Measurements from ENCODE around the gene RFTN1.

The RFTN1 gene

DNA sequence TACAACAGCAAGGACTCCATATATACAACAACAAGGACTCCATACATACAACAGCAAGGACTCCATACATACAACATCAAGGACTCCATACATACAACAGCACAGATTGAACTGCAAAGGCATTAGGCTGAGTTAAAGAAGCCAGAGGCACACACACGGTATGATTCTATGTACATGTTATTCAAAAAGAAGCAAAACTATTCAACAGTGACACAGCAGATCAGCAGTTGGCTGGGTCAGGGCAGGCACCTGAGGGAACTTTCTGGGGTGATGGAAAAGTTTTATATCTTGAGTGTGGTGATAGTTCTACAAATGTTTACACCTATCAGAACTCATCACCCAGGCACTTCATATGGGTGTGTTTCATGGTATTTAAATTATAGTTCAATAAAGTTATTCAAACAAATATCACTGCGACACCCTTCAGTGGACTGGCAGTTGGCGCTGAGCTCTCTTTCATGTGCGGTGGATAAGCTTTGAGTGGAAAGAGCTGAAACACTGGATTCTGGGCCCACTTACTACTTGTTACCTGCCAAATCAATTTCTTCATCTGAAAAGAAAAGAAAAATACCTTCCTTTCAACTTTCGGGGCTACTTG is 28.0 kb downstream of the RFTN1 start:
- no peak for DNase-seq (ENCODE audit: low spot score)
- TF ChIP-seq, protein P1, sequence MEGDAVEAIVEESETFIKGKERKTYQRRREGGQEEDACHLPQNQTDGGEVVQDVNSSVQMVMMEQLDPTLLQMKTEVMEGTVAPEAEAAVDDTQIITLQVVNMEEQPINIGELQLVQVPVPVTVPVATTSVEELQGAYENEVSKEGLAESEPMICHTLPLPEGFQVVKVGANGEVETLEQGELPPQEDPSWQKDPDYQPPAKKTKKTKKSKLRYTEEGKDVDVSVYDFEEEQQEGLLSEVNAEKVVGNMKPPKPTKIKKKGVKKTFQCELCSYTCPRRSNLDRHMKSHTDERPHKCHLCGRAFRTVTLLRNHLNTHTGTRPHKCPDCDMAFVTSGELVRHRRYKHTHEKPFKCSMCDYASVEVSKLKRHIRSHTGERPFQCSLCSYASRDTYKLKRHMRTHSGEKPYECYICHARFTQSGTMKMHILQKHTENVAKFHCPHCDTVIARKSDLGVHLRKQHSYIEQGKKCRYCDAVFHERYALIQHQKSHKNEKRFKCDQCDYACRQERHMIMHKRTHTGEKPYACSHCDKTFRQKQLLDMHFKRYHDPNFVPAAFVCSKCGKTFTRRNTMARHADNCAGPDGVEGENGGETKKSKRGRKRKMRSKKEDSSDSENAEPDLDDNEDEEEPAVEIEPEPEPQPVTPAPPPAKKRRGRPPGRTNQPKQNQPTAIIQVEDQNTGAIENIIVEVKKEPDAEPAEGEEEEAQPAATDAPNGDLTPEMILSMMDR (IDR thresholded peaks at IDR 0.05; ENCODE audit: extremely low read depth, insufficient read depth, missing control alignments): no peak
- in situ Hi-C loops (cut with MboI; ENCODE audit: low pct_unique_long_range_greater_than_20kb, low sequenced_read_pairs, unreplicated experiment): no loop called here

DNA sequence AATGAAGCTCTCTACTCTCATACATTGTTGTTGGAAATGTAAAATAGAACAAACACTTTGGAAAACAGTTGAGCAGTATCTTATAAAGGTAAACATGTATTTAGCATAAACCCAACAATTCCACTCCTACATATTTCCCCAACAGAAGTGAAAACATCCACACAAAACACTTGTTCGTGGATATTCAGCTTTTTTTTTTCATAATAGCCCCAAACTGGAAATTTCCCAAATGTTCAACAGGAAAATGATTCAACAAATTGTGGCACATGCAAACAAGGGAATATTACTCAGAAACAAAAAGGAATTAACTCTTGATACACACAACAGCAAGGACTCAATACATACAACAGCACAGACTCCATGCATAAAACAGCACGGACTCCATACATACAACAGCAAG is 28.5 kb downstream of the RFTN1 start:
- no peak for DNase-seq (ENCODE audit: low spot score)
- in situ Hi-C loops (cut with MboI; ENCODE audit: low pct_unique_long_range_greater_than_20kb, low sequenced_read_pairs, unreplicated experiment): no loop called here
- TF ChIP-seq, protein P1 (IDR thresholded peaks at IDR 0.05; ENCODE audit: extremely low read depth, insufficient read depth, missing control alignments): no peak

DNA sequence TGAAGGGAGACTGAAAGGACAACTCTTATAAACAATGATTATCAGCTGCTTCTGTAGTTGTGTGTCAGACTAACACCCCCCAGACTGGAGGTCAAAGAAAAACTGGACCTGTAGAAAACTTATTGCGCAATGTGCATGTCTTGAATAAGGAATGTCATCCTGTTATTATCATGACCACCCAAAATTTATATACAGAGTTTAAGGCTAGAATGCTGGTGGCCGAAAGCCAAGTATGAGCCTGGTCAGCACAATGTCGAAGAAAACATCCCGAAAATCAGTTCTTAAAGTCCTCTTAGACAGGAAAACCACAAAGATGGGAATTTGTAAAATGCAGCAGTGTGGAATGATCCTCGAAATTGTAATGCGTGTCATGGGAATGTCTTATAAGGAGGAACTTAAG is 29.3 kb downstream of the RFTN1 start:
- DNase-seq (ENCODE audit: low spot score): no peak
- TF ChIP-seq, protein P1 (IDR thresholded peaks at IDR 0.05; ENCODE audit: extremely low read depth, insufficient read depth, missing control alignments): no peak
- in situ Hi-C loops (cut with MboI; ENCODE audit: low pct_unique_long_range_greater_than_20kb, low sequenced_read_pairs, unreplicated experiment): no loop called here

DNA sequence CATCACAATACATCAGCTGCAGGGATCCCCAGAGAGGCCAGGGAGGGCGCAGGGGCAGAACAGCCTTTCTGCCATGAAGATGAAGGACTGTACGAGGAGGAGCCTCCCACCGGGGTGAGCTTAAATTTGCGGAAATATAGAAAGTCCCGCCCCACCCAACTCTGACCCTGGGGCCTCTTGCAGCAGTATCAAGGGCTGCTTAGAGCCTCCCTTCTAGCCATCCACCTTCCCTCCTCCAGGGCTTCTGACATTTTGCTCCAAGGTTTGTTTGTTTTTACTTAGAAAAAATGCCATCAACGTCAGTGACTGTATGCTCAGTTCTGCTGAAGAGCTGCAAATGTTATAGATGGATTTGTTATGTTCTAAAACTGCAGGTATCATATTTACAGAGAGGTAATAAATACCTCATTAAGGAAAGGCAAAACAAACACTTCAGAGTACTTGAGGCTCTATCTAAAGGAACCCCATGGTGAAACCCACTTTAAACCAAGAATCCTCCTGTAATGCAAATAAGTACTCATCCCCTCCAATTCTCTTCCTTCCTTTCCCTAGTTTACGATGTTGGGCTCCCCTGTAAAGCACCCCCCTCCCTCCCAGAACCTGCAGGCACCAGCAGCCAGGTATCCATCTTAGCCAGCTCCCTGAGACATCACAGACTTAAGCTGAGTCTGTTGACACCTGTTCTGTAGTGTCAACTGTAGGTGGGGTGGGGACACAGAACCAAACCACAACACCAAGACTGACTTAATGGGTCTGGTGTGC is 30.5 kb downstream of the RFTN1 start:
- TF ChIP-seq, protein P1 (IDR thresholded peaks at IDR 0.05; ENCODE audit: extremely low read depth, insufficient read depth, missing control alignments): no peak
- in situ Hi-C loops (cut with MboI; ENCODE audit: low pct_unique_long_range_greater_than_20kb, low sequenced_read_pairs, unreplicated experiment): no loop called here
- DNase-seq (ENCODE audit: low spot score): peak; percentile 24

DNA sequence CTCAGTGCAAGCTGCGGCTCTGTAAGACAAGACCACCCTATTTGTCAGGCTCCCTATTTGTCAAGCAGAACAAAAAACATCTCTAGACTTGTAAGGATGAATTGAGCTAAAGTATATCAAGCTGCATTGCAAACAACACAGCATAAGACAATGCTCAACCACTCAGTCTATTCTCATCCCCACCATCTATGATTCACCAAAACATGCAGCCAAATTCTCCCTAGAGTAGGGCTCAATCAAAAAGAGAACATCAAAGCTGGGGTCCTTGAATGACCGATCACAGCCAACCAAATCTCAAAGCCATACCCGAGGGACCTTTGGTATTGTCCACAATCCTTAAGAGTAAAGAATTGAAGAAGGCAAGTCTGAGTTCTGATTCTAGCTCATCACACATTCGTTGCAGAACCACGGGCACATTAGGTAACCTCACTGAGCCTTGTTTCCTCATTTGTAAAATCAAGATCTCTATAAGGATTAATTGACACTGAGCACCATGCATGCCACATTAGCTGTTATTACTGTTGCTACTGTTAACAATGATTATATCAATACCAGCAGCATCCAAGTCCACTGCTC is 31.2 kb downstream of the RFTN1 start:
- TF ChIP-seq, protein P1 (IDR thresholded peaks at IDR 0.05; ENCODE audit: extremely low read depth, insufficient read depth, missing control alignments): no peak
- in situ Hi-C loops (cut with MboI; ENCODE audit: low pct_unique_long_range_greater_than_20kb, low sequenced_read_pairs, unreplicated experiment): no loop called here
- DNase-seq (ENCODE audit: low spot score): no peak

DNA sequence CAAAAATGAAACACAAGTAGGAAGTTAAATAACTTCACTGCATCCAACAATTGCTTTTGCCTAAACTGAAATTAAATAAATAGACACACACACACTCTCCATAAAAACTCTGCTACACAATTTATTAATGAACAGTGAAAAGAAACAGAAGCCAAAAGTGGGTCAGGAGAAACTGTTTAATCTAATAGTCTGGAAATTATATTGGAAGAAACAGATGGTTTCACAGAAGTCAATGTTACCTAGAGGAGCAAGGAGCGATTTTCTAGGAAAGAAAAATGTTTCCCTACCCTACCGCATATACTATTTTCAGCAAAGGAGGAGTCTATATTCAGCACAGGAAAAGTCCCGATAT is 32.0 kb downstream of the RFTN1 start:
- in situ Hi-C loops (cut with MboI; ENCODE audit: low pct_unique_long_range_greater_than_20kb, low sequenced_read_pairs, unreplicated experiment): no loop called here
- TF ChIP-seq, protein P1 (IDR thresholded peaks at IDR 0.05; ENCODE audit: extremely low read depth, insufficient read depth, missing control alignments): no peak
- DNase-seq (ENCODE audit: low spot score): no peak

Data from GM13977 (cell line).